CD8-positive, alpha-beta memory T cell (primary cell): Measurements from ENCODE around the gene COL27A1. TPM values are rescaled to one million over a fixed set of nuclear protein-coding genes. Genes with fewer than 3 reads are reported as not detected.
A peak's percentile ranks its signal among the peaks of the same experiment; 100 is the strongest.

Source experiments
- CTCF ChIA-PET: fragments of 350-600 bp; sonication (Branson Sonifier 250); formaldehyde crosslinking; loops from one replicate; lab custom pipeline; 2021; ENCODE audit warnings: antibody characterized with exemption; lab: Charles Lee
- POLR2A ChIA-PET: fragments of 350-600 bp; sonication (Branson Sonifier 250); formaldehyde crosslinking; loops from one replicate; lab custom pipeline; 2021; ENCODE audit warnings: antibody characterized with exemption; lab: Charles Lee
- DNase-seq, 5 donors: peaks; one replicate each; pipeline versions ENCODE4 v3.0.0 to v3.0.0-alpha.2; 2020 to 2022; ENCODE audit warnings: mixed read lengths in 1 of 5
- H3K27ac ChIP-seq: one replicate; pipeline ENCODE4 v1.7.0; 2013; ENCODE audit warnings: low read depth, mild to moderate bottlenecking, low read length, moderate library complexity
- H3K27me3 ChIP-seq: 2 replicates; pipeline ENCODE4 v1.7.0; 2013; ENCODE audit warnings: low read length, mild to moderate bottlenecking; ENCODE audit not compliant: insufficient read depth, poor library complexity, severe bottlenecking
- H3K36me3 ChIP-seq: 2 replicates; pipeline ENCODE4 v1.7.0; 2013; ENCODE audit warnings: mild to moderate bottlenecking, low read length, moderate library complexity; ENCODE audit not compliant: insufficient read depth
- H3K4me1 ChIP-seq: 2 replicates; pipeline ENCODE4 v1.7.0; 2013; ENCODE audit warnings: mild to moderate bottlenecking, low read length, moderate library complexity; ENCODE audit not compliant: insufficient read depth
- H3K4me3 ChIP-seq: 2 replicates; pipeline ENCODE4 v1.7.0; 2013; ENCODE audit warnings: mild to moderate bottlenecking, low read length
- H3K9me3 ChIP-seq: 2 replicates; pipeline ENCODE4 v1.7.0; 2013; ENCODE audit warnings: mild to moderate bottlenecking, low read length
- H3K27ac Mint-ChIP-seq, 8 donors: one replicate each; pipeline ENCODE4 v1.8.0; 2020 to 2021; ENCODE audit warnings: mixed read lengths in 8 of 8, mild to moderate bottlenecking in 6 of 8, inconsistent platforms in 3 of 8, moderate library complexity in 3 of 8
- H3K27me3 Mint-ChIP-seq, 2 donors: one replicate each; pipeline ENCODE4 v1.8.0; 2020 to 2021; ENCODE audit warnings: mixed read lengths in 2 of 2, mild to moderate bottlenecking in 1 of 2, moderate library complexity in 1 of 2
- H3K36me3 Mint-ChIP-seq, 3 donors: one replicate each; pipeline ENCODE4 v1.8.0; 2020 to 2021; ENCODE audit warnings: mixed read lengths in 3 of 3, inconsistent platforms in 1 of 3, mild to moderate bottlenecking in 1 of 3
- H3K4me1 Mint-ChIP-seq, 3 donors: one replicate each; pipeline ENCODE4 v1.8.0; 2020 to 2021; ENCODE audit warnings: mixed read lengths in 3 of 3, inconsistent platforms in 1 of 3, mild to moderate bottlenecking in 1 of 3
- H3K4me3 Mint-ChIP-seq, 7 donors: one replicate each; pipeline ENCODE4 v1.8.0; 2020 to 2021; ENCODE audit warnings: mixed read lengths in 7 of 7, mild to moderate bottlenecking in 6 of 7, moderate library complexity in 4 of 7, inconsistent platforms in 2 of 7
- H3K9me3 Mint-ChIP-seq, 5 donors: one replicate each; pipeline ENCODE4 v1.8.0; 2020 to 2022; ENCODE audit warnings: mixed read lengths in 5 of 5, mild to moderate bottlenecking in 3 of 5, moderate library complexity in 2 of 5, inconsistent platforms in 1 of 5
- polyA plus RNA-seq: library from polyadenylated mRNA; unstranded; fragments of 300-500 nt; fragmentation: Illumina TruSeq; gene quantifications from one replicate; pipeline ENCODE4 v1.2.3, GENCODE V29; 2021
- total RNA-seq, 2 experiments: library from RNA; stranded (reverse); gene quantifications; one replicate each; pipeline ENCODE4 v1.2.3, GENCODE V29; 2021

The COL27A1 gene
- total and polyA plus RNA-seq, 3 experiments from 2014 or later = 0.86 to 1.6 TPM; not detected in 1

GRCh38 chr9:114233491-114234185 lies 78.3 kb downstream of the COL27A1 start:
- Histone ChIP-seq H3K4me3 (no peak overlapping the region), H3K27ac (no peak overlapping the region), H3K27me3 (no peaks in the 10 kb centered on the region), H3K36me3 (no peaks in the 10 kb centered on the region), H3K9me3 (no peaks in the 10 kb centered on the region), H3K4me1 (no peaks in the 10 kb centered on the region)
- Mint-ChIP-seq H3K27me3 (peaks cover 5 to 25% of the 10 kb centered on the region in 2 donors), H3K27ac (no peak overlapping the region), H3K4me3 (no peak overlapping the region), H3K9me3 (no peaks in the 10 kb centered on the region), H3K36me3 (no peaks in the 10 kb centered on the region), H3K4me1 (no peaks in the 10 kb centered on the region)
- CTCF ChIA-PET = no interaction called here
- DNase-seq = no peak
- POLR2A ChIA-PET = no interaction called here

- H3K9me3 ChIP-seq = no peaks in the 10 kb centered on the region
- POLR2A ChIA-PET = no interaction called here
Measured at GRCh38 chr9:114235033-114235661, 79.8 kb downstream of the COL27A1 start.

GRCh38 chr9:114236391-114237138 lies 81.2 kb downstream of the COL27A1 start:
- Histone ChIP-seq H3K27ac (no peak overlapping the region), H3K4me3 (no peak overlapping the region), H3K4me1 (no peaks in the 10 kb centered on the region), H3K36me3 (no peaks in the 10 kb centered on the region), H3K27me3 (no peaks in the 10 kb centered on the region), H3K9me3 (no peaks in the 10 kb centered on the region)
- Mint-ChIP-seq H3K36me3 (no peaks in the 10 kb centered on the region), H3K4me3 (no peak overlapping the region), H3K4me1 (no peaks in the 10 kb centered on the region), H3K9me3 (no peaks in the 10 kb centered on the region), H3K27ac (no peak overlapping the region), H3K27me3 (peaks cover 7 to 34% of the 10 kb centered on the region in 2 donors)
- ChIA-PET POLR2A (no interaction called here), CTCF (no interaction called here)
- DNase-seq = no peak

More at GRCh38 chr9:114235033-114235661, 79.8 kb downstream of the COL27A1 start:
- Mint-ChIP-seq H3K27me3 (peaks cover 7 to 34% of the 10 kb centered on the region in 2 donors), H3K36me3 (no peaks in the 10 kb centered on the region), H3K4me1 (no peaks in the 10 kb centered on the region), H3K9me3 (no peaks in the 10 kb centered on the region), H3K27ac (peak overlapping the region in 2 of 8 donors; percentile 12 to 79), H3K4me3 (no peak overlapping the region)
- no peaks in the 10 kb centered on the region for H3K27me3 ChIP-seq
- CTCF ChIA-PET = no interaction called here
- H3K4me1 ChIP-seq = no peaks in the 10 kb centered on the region
- DNase-seq = no peak
- H3K36me3 ChIP-seq = no peaks in the 10 kb centered on the region
- no peak overlapping the region for H3K4me3 ChIP-seq
- H3K27ac ChIP-seq = no peak overlapping the region

- no peaks in the 10 kb centered on the region for H3K4me1 ChIP-seq
- H3K4me1 Mint-ChIP-seq = no peaks in the 10 kb centered on the region
- H3K36me3 Mint-ChIP-seq = no peaks in the 10 kb centered on the region
- H3K4me3 Mint-ChIP-seq = no peak overlapping the region
- H3K27me3 Mint-ChIP-seq = peaks cover 9 to 34% of the 10 kb centered on the region in 2 donors
- no peaks in the 10 kb centered on the region for H3K9me3 ChIP-seq
- POLR2A ChIA-PET = no interaction called here
- CTCF ChIA-PET = no interaction called here
- no peaks in the 10 kb centered on the region for H3K27me3 ChIP-seq
- DNase-seq = no peak
- H3K36me3 ChIP-seq = no peaks in the 10 kb centered on the region
- H3K9me3 Mint-ChIP-seq = no peaks in the 10 kb centered on the region
- no peak overlapping the region for H3K27ac Mint-ChIP-seq
- no peak overlapping the region for H3K4me3 ChIP-seq
- no peak overlapping the region for H3K27ac ChIP-seq
Measured at GRCh38 chr9:114237247-114237646, 81.9 kb downstream of the COL27A1 start.

GRCh38 chr9:114237781-114238180 lies 82.4 kb downstream of the COL27A1 start:
- no peaks in the 10 kb centered on the region for H3K9me3 ChIP-seq
- Mint-ChIP-seq H3K4me3 (no peak overlapping the region), H3K9me3 (no peaks in the 10 kb centered on the region), H3K27ac (no peak overlapping the region), H3K4me1 (no peaks in the 10 kb centered on the region), H3K36me3 (no peaks in the 10 kb centered on the region), H3K27me3 (peaks cover 9 to 34% of the 10 kb centered on the region in 2 donors)
- DNase-seq = no peak
- no peak overlapping the region for H3K4me3 ChIP-seq
- ChIA-PET CTCF (no interaction called here), POLR2A (no interaction called here)
- H3K36me3 ChIP-seq = no peaks in the 10 kb centered on the region
- H3K27ac ChIP-seq = no peak overlapping the region
- H3K27me3 ChIP-seq = no peaks in the 10 kb centered on the region
- no peaks in the 10 kb centered on the region for H3K4me1 ChIP-seq

GRCh38 chr9:114238472-114238871 lies 83.1 kb downstream of the COL27A1 start:
- DNase-seq = no peak
- CTCF ChIA-PET = no interaction called here
- H3K27me3 ChIP-seq = no peaks in the 10 kb centered on the region
- H3K4me3 ChIP-seq = no peak overlapping the region
- no peaks in the 10 kb centered on the region for H3K4me1 ChIP-seq
- Mint-ChIP-seq H3K27ac (no peak overlapping the region), H3K9me3 (no peaks in the 10 kb centered on the region), H3K27me3 (peaks cover 9 to 34% of the 10 kb centered on the region in 2 donors), H3K4me1 (no peaks in the 10 kb centered on the region), H3K4me3 (no peak overlapping the region), H3K36me3 (no peaks in the 10 kb centered on the region)
- no peaks in the 10 kb centered on the region for H3K36me3 ChIP-seq
- H3K9me3 ChIP-seq = no peaks in the 10 kb centered on the region
- POLR2A ChIA-PET = no interaction called here
- H3K27ac ChIP-seq = no peak overlapping the region

GRCh38 chr9:114238891-114239875 lies 83.8 kb downstream of the COL27A1 start:
- H3K27me3 ChIP-seq = no peaks in the 10 kb centered on the region
- ChIA-PET CTCF (no interaction called here), POLR2A (no interaction called here)
- Mint-ChIP-seq H3K4me3 (no peak overlapping the region), H3K36me3 (no peaks in the 10 kb centered on the region), H3K4me1 (no peaks in the 10 kb centered on the region), H3K9me3 (no peaks in the 10 kb centered on the region), H3K27ac (peak overlapping the region in 1 of 8 donors; percentile 19), H3K27me3 (peaks cover 8 to 34% of the 10 kb centered on the region in 2 donors)
- H3K4me3 ChIP-seq = no peak overlapping the region
- DNase-seq = no peak
- H3K4me1 ChIP-seq = no peaks in the 10 kb centered on the region
- no peaks in the 10 kb centered on the region for H3K36me3 ChIP-seq
- no peaks in the 10 kb centered on the region for H3K9me3 ChIP-seq
- no peak overlapping the region for H3K27ac ChIP-seq
